ENCODE results near the gene ZNF511.
A peak's percentile ranks its signal among the peaks of the same experiment; 100 is the strongest.
"Not testable (repeated sequence)": the region's sequence is repeated elsewhere in the genome, so short reads cannot be mapped to it uniquely, and the experiment has no call there.

ZNF511 gene, protein sequence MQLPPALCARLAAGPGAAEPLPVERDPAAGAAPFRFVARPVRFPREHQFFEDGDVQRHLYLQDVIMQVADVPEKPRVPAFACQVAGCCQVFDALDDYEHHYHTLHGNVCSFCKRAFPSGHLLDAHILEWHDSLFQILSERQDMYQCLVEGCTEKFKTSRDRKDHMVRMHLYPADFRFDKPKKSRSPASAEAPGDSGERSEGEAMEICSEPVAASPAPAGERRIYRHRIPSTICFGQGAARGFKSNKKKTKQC

DNA sequence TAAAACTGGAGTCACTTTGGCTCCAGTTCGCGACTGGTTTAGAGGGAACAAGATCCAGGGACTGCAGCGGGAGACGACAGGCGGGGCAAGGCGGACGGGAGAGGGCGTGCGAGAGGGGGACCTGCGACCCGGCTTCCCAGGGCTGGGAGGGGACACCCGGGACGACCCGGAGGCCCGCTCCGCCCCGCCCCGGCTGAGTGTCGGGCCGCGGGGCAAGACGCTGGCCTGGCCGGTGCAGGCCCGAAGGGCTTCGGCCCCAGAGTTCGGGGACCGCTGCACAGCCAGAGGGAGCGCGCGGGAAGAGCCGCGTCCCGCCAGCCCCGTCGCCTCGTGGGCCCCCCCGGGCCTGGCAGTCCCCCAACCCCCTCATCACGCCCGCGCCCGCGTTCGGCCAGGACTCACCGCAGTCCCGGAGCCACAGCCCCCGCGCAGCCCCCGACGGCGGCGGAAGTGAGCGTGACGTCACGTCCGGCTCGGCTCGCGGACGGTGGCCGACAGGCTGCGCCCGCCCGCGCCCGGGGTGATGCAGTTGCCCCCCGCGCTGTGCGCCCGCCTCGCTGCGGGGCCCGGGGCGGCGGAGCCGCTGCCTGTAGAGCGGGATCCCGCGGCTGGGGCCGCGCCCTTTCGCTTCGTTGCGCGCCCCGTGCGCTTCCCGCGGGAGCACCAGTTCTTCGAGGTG is at the start of gene ZNF511, which contains the start of gene TUBGCP2:
Gene ZNF511 (plus strand): TSS at position 494 of the 679 bp plus-strand sequence. CDS start 30 bp downstream, at position 524.
Gene TUBGCP2 (minus strand): TSS at position 452 of the 679 bp plus-strand sequence. CDS start 5,931 bp downstream, outside the sequence.
- DNase-seq (ENCODE audit: low spot score): peak; percentile 61

DNA sequence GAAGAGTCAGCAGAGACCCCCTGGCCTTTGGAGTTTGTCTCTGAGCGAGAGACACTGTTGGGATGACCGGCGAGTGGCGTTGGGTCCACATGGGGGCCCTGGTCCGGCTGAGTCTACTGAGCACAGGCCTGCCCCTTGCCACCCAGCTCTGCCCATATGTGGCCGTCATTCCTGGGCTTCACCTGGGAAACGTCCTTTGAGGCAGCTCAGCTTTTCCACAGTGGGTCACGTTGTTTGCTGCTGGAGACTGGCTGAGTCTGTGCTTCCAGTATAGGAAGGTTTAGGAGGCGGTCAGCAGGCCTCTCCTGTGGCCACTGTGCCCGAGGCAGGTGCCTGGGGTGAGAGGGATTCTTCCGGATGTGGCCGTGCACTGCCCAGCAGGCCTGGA is 49.1 kb upstream of the ZNF511 start:
- DNase-seq (ENCODE audit: low spot score): no peak

DNA sequence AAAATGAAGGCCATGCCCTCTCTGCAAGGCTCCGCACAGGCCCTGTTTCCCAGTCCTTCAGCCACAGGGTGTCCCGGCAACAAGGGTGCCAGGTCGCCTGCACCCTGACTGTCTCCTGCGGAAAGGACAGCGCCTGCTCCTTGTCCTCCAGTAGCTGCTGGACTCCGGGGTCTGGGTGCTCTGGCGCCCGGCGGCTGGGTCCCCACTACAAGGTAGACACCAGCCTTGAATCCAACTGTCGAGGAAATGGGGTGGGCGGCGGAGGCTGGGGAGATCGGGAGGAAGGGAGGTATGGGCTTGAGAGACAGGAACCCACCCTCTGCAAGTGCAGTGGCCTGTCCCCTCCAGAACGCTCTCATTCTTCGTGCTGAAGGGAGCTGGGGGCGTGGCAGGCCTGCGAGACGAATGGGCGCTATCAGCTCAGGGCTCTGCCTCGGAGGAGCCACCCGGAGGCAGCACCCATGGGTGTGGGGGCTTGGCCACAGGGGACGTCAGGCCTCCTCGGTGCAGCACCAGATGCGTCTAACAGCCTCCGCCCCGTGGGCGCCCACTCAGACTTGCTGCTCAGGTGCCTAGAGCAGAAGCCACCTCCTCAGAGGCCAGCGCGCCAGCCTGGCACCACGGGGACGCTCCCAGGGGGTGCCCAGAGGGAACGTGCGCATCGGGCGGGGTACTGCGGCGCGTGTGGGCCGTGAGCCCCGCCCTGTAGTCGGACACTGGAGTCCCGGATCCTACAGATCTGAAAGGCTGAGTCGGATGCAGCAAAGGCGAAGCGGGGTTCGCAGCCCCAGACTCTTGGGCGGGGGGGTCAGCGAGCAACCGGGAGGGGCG is 47.6 kb upstream of the ZNF511 start:
- DNase-seq (ENCODE audit: low spot score): peak; percentile 60

DNA sequence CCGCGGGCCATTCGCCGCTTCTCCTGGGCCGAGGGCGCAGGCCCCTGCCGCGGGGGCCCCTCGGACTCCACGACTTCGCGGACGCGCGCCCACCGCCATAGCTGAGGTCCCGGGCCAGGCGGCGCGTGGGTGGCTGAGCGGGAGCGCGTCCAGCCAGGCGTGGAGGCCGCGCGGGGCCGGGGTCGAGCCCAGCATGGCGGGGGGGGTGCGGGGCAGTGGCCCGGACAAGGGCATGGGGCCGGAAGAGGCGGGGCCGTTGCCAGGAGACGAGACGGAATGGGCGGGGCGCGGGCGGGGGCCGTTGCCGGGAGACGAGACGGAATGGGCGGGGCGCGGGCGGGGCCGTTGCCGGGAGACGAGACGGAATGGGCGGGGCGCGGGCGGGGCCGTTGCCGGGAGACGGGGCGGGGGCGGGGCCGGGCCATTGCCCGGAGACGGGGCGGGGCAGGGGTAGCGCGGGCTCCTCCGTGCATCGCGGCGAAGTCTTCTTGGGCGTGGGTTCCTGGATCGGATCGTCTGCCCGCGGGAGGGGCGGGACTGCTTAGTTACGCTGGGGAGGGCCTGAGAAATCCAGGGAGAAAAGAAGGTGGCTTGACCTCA is 46.9 kb upstream of the ZNF511 start:
- peak; percentile 60 for DNase-seq (ENCODE audit: low spot score)

DNA sequence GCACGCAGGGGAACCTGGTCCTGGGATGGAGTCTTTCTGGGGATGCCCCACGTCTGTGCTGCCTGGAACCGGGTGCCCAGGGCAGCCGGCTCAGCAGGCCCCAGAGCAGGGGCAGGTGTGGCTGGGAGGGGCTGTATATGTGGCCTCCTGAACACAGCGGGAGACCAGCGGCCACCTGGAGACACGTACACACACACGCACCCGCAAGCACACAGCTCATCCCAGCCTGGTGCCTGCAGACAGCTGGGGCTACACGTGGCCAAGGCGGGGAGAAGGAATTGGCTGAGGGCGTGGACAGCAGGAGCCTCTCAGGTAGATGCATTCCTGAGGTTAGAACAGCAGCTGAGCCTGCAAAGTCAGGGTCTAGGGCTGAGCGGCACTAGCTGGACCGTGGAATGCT is 46.0 kb upstream of the ZNF511 start:
- peak; percentile 80 for DNase-seq (ENCODE audit: low spot score)

DNA sequence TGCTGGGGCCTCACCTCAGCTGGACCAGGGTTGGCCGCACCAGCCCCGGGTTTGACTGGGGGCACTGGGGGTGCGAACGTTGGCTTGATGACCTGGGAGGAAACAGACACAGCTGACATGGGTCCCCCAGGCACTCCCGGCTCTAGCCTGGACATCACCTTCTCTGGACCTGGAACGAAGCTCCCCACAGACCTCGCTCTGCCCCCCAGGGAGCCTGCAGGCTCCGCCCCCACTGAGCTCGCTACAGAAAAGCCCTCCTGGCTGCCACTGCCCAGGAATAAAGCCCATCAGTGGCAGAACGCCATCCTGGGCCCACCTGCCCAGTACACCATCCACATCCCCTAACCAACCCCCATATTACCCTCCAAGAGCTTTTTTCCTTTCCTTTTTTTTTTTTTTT is 45.0 kb upstream of the ZNF511 start:
- DNase-seq (ENCODE audit: low spot score): no peak

DNA sequence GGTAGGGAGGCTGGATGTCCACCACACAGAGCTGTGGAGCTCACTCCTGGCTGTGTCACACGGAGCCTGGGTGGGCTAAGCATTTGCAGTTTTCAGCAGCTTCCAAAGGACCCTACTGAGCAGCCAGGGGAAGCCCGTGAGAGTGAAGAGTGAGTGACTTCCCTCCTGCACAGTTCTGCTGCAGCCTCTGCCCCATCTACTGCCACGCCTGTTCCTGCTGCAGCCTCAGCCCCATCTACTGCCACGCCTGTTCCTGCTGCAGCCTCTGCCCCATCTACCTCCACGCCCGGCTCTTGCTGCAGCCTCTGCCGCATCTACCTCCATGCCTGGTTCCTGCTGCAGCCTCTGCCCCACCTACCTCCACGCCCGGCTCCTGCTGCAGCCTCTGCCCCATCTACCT is 44.3 kb upstream of the ZNF511 start:
- no peak for DNase-seq (ENCODE audit: low spot score)

DNA sequence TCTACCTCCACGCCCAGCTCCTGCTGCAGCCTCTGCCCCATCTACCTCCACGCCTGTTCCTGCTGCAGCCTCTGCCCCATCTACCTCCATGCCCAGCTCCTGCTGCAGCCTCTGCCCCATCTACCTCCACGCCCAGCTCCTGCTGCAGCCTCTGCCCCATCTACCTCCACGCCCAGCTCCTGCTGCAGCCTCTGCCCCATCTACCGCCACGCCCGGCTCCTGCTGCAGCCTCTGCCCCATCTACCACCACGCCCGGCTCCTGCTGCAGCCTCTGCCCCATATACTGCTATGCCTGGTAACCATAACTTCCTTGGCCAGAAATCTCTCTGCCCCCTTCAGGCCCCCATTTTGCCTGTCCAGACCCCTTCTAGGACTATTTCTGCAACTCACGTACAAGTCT is 43.7 kb upstream of the ZNF511 start:
- not testable (repeated sequence) for DNase-seq (ENCODE audit: low spot score)

DNA sequence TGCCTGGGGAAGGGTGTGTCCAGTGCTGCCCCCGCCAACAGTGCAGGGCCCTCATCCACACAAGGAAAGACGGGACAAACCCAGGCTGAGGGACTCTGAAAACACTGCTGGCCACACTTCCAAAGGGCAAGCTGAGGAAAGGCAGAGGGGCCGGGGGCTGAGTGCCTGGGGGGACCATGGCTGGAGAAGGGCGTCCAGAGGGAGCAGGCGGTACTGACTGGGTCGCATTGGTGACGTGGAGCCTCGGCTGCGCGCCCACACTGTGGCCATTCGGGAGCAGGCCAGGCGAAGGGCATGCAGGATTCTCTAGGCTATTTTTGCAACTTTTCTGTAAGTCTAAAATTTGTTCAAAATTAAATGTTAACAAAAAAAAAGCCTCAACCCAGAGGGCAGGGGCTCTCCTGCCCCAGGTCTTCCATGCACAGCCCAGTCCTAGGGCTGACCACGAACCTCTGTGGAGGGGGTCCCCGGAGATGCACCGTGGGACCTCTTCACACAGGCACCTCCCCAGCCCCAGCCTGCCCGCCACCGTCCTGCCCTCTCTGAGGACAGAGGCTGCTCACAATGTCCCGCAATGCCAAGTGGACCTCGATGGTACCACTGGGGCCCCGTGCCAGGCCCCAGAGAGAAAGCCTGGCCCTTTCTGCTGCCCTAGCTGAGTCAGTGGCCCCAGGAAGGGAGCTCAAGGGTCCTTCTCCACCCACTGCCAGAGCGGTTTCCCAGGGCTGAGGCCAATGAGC is 42.5 kb upstream of the ZNF511 start:
- DNase-seq (ENCODE audit: low spot score): no peak

DNA sequence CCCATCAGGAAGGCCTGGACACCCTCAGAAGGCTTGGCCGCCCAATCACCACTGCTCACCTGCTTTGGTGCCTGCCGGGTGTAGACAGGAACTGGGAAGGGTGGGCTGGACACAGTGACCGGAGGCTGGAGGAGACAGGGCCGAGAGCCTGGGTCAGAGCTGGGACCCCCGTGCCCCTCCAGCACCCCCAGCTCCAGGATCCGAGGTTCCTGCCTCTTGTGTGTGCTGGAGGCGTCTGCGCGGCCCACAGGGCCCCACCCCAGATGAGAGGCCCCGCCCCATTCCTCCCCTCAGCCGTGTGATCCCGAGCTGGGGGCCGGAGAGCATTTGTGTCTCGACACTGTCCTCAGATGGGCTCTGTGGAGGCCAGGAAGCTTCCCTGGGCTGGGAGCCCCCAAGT is 41.4 kb upstream of the ZNF511 start:
- no peak for DNase-seq (ENCODE audit: low spot score)

DNA sequence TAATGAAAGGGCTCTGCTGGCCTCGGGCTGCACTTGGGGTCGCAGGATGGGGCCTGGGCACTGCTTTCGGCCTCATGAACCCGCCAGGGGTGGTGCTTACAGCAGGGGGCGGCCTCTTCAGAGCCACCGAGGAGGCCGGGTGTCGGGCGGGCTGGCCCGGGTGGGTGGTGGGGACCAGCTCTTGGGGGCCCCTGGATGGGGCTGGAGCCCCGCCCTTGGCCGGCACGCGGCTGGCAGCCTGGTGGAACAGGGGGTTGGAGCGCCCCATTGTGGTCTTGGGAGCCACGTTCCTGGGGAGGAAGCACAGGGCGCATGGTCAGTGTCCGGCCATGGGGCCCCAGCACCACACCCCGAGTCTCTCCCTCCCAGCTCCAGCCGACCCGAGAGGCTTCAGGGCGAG is 40.9 kb upstream of the ZNF511 start:
- DNase-seq (ENCODE audit: low spot score): no peak

DNA sequence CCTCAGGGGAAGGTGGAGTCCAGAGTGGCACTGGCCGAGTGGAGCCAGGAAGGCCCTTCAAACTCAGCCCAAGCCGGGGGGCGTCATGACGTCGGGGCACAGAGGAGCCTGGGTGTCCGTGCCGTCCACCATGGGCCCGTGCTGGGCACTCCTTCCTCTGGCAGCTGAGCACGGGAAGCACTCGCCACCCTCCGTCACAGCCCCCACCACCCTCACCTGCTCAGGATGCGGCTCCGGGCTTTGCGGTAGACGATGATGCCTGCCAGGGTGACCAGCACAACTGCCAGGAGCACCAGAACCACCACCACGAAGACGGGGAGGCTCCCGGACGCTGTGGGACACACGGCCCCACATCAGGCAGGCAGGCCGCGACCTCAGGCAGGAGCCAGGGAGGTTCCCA is 40.2 kb upstream of the ZNF511 start:
- DNase-seq (ENCODE audit: low spot score): no peak

DNA sequence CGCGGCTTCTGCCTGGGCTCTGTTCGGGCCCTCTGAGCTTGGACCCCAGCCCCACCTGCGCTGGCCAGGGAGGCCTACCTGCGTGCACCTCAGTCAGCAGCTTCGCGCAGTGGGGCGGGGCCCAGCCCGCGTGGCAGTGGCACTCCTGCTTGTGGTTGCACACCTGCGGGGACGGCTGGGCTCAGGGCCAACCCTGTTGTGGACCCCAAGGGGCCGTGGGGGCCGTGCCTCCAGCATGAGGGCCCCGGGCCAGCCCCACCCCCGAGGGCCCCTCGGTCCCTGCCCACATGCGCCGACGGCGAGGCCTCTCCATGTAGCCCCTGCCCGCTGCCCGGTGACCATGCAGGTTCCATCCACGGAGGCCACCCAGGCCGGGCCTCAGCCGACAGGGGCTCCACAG is 39.3 kb upstream of the ZNF511 start:
- DNase-seq (ENCODE audit: low spot score): no peak

DNA sequence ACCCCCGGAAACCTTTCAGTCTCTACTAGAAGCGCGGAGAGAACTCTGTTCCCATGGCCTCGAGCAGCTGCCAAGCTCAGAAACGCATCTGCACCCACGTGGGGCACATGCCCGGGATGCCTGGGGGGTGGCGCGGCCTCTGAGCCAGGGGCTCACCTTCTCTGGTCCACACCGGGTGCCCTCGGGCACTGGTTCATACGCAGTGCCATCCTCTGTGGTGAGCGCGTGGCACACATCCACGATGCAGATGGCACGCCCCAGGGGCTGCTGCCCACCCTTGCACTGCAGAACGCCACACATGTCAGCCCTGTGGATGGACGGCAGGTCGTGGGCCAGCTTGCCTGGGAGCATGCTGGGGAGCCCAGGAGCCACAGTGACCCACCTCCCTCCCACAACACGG is 38.5 kb upstream of the ZNF511 start:
- DNase-seq (ENCODE audit: low spot score): no peak

DNA sequence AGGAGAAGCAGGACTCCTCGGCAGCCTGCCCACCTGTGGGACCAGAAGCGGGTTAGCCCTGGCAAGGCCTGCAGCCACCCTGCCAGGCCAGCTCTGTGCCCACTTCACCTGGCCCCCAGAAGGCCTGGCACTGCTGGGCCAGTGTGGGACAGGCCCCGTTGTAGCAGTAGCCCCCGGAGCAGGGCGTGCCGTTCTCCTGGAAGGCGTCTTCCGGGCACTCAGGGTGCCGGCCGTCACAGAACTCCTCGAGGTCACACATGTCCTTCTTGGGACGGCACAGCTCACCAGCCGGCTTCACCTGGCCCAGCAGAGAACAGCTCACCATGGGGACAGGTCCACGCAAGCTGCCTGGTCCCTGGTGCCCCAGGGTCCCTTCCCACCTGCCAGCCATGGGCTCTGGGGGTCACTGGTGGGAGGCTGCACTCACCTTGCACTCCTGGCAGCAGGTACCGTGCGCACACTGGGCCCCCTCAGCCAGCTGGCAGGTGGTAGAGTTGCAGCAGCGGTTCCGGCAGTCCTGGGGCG is 37.9 kb upstream of the ZNF511 start:
- no peak for DNase-seq (ENCODE audit: low spot score)

DNA sequence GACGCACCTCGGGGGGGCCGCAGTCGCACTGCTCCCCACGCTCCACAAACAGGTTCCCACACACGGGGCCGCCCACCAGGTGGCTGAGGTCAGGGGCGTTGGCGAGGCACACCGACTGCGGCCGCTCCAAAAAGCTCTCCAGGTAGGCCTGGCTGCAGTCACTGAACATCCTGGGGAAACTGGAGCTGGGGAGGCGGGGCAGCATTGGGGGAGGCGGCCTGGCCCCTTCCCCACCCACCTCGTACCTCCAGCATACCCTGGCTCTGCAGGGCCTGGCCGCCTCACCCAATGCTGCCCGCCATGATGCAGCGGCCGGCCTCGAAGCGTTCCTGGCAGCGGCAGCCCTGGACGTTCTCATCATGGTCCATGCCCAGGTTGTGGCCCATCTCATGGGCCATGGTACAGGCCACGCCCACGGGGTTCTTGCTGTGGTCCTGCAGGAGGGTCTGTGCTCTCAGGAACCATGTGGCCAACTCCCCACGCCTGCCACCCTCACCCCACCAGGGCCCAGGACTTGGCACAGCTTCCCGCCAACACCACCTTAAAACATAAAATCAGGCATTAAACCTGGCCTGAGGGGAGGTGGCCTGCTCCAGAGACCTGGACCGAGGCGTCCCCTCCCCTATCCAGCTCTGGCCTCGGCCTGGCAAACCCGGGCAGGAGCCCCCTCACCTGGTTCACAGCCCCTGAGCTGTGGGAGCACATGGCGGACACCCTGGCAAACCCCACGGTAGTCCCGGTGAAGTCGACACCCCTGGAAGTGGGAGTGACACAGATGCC is 37.0 kb upstream of the ZNF511 start:
- no peak for DNase-seq (ENCODE audit: low spot score)

DNA sequence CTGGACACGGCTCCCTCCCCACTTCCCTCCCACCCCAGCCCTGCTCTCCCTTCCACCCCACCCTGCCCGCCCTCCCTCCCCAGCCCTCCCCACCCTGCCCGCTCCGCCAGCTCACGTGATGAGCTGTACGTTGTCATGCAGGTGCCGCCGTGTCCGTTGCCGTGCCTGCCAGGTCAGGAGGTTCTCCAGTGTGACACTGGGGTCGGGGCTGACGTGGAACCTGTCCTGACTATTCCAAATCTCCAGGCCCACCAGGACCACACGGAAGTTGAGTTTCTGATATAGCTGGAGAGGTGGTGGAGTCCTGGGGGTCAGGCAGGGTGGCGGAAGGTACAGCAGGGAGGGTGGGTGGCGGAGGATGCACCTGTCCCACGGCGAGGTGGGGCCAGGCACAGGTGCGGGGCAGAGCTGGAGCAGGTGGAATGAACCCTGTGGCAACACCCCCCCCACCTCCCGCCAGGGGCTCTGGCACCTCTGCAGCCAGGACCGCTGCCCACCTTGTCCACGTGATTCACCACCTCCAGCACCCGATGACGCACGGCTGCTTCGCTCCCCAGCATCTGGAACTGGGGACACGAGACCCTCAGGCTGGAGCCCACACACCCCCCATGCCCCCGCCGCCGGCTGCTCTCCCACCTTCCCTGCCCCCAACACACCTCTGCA is 36.3 kb upstream of the ZNF511 start:
- DNase-seq (ENCODE audit: low spot score): no peak

DNA sequence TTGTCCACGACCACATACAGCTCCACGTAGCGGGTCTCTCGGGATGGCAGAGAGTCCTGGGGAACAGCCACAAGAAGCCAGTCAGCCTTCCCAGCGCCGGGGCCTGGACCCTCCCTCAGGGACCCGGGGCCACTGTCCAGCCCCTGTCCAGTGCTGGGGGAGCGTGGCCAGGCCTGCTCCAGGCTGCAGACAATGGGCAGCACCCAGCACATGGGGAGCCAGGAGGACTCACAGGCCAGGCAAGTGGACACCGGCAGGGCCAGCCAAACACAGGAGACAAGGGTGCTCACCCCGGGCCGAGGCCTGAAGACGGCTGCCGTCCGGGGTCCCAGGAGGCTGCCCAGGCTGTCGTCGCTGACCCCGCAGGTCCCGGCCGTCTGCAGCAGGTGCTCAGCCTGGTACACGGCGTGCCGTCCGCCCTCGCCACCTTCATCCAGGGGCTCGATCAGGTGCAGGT is 35.7 kb upstream of the ZNF511 start:
- no peak for DNase-seq (ENCODE audit: low spot score)

DNA sequence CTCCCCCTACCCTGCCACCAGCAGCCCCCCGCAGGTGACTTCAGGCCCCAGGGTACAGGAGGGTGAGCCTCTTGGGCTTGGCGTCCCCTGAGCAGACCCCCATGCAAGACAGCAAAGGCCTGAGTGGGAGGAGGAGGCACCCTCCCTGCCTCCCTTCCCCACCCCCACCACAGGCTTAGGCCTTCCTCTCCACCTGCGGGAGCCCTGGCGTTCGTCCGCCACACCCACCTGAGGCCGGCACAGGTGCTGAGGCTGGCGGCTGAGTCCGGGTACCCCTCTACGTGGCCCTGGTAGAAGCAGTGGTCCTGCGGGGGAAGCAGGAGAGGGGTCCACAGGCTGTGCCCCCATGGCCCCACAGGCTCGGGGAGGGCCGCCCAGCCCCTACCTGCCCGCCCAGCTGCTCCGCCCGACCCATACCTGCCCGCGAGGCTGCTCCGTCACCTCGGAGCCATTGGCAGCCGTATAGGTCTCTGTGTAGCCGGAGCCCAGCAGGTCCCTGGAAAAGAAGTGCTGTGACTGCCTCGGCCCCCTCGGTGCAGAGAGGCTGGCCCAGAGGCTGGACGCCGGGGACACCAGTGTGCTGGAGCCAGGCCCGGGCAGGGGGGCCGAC is 35.1 kb upstream of the ZNF511 start:
- no peak for DNase-seq (ENCODE audit: low spot score)

Measured in SW480 (cell line).